Ectodermal cell (in vitro differentiated cells): ENCODE data around the gene IFITM1.
A peak's percentile ranks its signal among the peaks of the same experiment; 100 is the strongest.

Source experiments
- H3K27ac ChIP-seq: 2 replicates; pipeline ENCODE4 v1.7.0; 2013; ENCODE audit warnings: mild to moderate bottlenecking, low read depth, low read length; ENCODE audit not compliant: insufficient read depth, poor library complexity, severe bottlenecking
- H3K27me3 ChIP-seq: 2 replicates; pipeline ENCODE4 v1.7.0; 2013; ENCODE audit warnings: mild to moderate bottlenecking, low read length; ENCODE audit not compliant: insufficient read depth, control insufficient read depth, poor library complexity, severe bottlenecking
- H3K36me3 ChIP-seq: one replicate; pipeline ENCODE4 v1.7.0; 2013; ENCODE audit warnings: low read length; ENCODE audit not compliant: control insufficient read depth, insufficient read depth
- H3K4me1 ChIP-seq: one replicate; pipeline ENCODE4 v1.7.0; 2013; ENCODE audit warnings: low read length; ENCODE audit not compliant: control insufficient read depth, insufficient read depth
- H3K4me3 ChIP-seq: 2 replicates; pipeline ENCODE4 v1.7.0; 2013; ENCODE audit warnings: low read depth, low read length, control low read depth; ENCODE audit not compliant: insufficient read depth
- H3K9me3 ChIP-seq: 2 replicates; pipeline ENCODE4 v1.7.0; 2013; ENCODE audit warnings: mild to moderate bottlenecking, low read length, moderate library complexity; ENCODE audit not compliant: control insufficient read depth
- WGBS, 2 experiments: methylation state at CpG; one replicate each; pipeline ENCODE4 v1.1.7; 2013; ENCODE audit warnings: missing lambda C conversion rate in 2 of 2; 5-methylcytosine and 5-hydroxymethylcytosine counted together

IFITM1 gene

DNA sequence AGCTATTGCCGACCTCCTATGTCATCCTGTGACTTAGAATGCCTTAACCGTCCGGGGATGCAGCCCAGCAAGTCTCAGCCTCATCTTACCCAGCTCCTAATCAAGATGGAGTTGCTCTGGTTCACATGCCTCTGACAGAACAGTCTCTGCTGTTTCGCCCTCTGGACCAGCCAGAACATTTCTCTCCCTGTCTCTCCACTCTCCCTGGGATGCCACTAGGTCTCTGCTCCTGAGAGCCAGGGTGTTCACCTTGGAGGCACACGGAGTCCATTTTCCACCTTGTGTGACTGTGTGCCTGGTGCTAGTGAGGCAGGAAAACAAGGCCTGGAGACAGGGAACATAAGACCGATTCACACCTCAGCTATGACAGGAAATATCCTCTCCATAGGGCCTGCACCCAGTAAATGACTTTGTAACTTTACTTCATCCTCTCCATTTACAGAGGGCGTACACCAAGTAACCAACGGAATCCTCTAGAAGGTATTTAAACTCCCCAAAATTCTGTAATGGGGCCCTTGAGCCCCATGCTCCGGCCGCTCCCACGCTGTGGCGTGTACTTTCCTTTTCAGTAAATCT lies 38.7 kb downstream of the IFITM1 start:
- no peaks in the 10 kb centered on the region for H3K9me3 ChIP-seq
- 94 to 96% methylated on average over 12 of the region's 12 CpGs for WGBS, 2 experiments
- no peaks in the 10 kb centered on the region for H3K27me3 ChIP-seq
- H3K36me3 ChIP-seq = no peaks in the 10 kb centered on the region
- H3K4me1 ChIP-seq = peaks cover 8% of the 10 kb centered on the region
- H3K4me3 ChIP-seq = no peak overlapping the region
- no peak overlapping the region for H3K27ac ChIP-seq

DNA sequence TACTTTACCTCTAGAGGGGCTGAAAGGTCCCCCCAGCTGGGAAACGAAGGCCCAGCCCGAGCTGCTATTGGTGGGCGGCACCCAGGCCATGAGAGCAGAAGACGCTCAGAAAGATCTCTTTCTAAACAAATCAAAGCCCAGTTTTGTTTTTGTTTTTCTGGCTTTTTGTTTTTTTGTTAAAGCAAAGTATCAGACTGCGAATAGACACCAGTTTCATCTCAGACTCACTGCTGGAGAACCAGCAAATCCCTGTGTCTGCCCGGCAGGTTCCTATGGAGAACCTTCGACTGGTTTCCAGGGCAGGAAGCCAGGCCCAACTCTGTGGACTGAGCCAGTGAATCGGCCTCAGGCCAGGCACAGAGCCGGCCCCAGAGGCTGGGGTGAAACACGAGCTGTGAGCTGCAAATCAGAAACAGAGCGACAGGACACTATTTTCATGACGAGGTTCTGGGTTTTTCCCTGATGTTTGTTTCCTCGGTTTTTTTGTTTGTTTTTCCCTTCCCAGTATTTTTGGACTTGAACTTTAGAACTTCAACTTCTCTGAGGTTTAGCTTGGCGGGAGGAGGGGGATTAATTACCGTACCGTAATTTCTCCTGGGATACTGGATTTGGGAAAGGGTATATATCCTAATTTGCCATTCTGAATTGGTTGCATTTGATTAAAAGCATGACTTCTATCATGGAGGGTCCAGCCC lies 39.5 kb downstream of the IFITM1 start:
- H3K4me1 ChIP-seq = peaks cover 8% of the 10 kb centered on the region
- no peaks in the 10 kb centered on the region for H3K36me3 ChIP-seq
- H3K9me3 ChIP-seq = no peaks in the 10 kb centered on the region
- H3K4me3 ChIP-seq = no peak overlapping the region
- 63 to 65% methylated on average over 16 of the region's 16 CpGs for WGBS, 2 experiments
- no peaks in the 10 kb centered on the region for H3K27me3 ChIP-seq
- H3K27ac ChIP-seq = no peak overlapping the region

DNA sequence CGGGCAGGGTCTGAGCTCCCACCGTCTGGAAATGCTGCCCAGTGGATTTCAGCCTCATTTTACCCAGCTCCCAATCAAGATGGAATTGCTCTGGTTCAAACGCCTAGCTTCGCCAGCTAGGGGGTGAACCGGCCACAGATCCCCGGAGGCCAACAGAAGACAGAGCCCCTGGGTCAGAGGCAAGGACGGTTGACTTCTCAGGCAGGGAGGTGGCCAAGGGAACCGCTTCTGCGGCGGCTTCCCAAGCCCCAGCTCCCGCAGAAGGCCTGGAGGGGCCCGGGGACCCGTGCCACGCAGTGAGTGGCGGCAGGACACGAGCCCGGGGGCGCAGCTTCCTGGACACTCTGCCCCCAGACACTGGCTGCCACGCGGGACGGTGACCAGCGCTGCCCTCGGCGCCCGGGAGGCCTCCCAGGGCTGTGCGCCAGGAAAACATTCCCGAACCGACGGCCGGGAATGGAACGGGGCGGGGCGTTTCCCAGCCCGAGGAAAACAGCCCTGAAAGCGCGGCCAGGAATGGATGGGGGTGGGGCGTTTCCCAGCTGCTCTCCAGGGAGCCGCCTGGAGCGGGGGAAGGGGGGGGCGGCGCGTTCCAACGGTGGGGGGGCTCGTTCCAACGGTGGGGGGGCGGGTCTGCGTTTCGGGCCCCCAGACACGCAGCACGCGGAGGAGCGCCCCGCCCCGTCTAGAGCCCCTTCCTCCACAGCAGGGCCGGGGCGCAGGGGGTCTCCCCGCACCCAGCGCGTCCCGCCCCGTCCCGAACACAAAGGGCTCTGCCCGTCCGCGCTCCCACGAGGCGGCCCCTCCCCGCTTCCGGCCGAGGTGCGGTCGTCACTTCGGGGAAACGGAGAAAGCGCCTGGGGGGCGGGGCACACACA lies 42.0 kb downstream of the IFITM1 start:
- H3K27me3 ChIP-seq = no peaks in the 10 kb centered on the region
- peak overlapping the region; percentile 91 for H3K27ac ChIP-seq
- peaks cover 8% of the 10 kb centered on the region for H3K4me1 ChIP-seq
- H3K36me3 ChIP-seq = no peaks in the 10 kb centered on the region
- no peaks in the 10 kb centered on the region for H3K9me3 ChIP-seq
- peak overlapping the region; percentile 41 for H3K4me3 ChIP-seq
- WGBS, 2 experiments = 6% methylated on average over 72 to 73 of the region's 76 CpGs

DNA sequence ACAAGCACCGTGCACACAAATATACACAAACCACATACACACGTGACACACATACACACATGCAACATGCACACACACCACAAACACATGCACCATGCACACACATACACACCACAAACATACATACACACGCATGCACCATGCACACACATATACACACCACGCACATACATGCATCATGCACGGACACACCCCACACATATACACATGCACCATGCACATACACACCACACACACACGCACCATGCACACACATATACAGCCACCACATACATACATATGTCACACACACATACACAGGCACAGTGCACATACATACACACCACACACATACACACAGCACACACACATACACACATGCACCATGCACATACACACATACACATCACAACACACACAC lies 42.8 kb downstream of the IFITM1 start:
- H3K27ac ChIP-seq = no peak overlapping the region
- no peak overlapping the region for H3K4me3 ChIP-seq
- no peaks in the 10 kb centered on the region for H3K36me3 ChIP-seq
- H3K9me3 ChIP-seq = no peaks in the 10 kb centered on the region
- WGBS, 2 experiments = 75 to 77% methylated on average over 6 of the region's 6 CpGs
- peaks cover 8% of the 10 kb centered on the region for H3K4me1 ChIP-seq
- H3K27me3 ChIP-seq = no peaks in the 10 kb centered on the region

DNA sequence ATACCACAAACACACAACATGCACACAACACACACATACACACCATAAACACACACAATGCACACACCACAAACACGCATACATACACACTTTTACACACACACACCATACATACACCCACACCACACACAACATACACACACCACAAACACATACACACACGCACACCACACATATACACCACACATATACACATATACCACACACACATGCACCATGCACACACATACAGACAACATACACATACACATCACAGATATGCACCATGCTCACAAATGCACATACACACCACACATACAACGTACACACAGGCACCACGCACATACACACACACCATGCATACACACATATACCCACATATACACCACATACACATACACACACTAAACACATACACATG lies 43.7 kb downstream of the IFITM1 start:
- H3K36me3 ChIP-seq = no peaks in the 10 kb centered on the region
- WGBS, 2 experiments = 93% methylated on average over 4 of the region's 4 CpGs
- H3K4me1 ChIP-seq = peaks cover 8% of the 10 kb centered on the region
- no peaks in the 10 kb centered on the region for H3K9me3 ChIP-seq
- no peaks in the 10 kb centered on the region for H3K27me3 ChIP-seq
- H3K27ac ChIP-seq = no peak overlapping the region
- no peak overlapping the region for H3K4me3 ChIP-seq

DNA sequence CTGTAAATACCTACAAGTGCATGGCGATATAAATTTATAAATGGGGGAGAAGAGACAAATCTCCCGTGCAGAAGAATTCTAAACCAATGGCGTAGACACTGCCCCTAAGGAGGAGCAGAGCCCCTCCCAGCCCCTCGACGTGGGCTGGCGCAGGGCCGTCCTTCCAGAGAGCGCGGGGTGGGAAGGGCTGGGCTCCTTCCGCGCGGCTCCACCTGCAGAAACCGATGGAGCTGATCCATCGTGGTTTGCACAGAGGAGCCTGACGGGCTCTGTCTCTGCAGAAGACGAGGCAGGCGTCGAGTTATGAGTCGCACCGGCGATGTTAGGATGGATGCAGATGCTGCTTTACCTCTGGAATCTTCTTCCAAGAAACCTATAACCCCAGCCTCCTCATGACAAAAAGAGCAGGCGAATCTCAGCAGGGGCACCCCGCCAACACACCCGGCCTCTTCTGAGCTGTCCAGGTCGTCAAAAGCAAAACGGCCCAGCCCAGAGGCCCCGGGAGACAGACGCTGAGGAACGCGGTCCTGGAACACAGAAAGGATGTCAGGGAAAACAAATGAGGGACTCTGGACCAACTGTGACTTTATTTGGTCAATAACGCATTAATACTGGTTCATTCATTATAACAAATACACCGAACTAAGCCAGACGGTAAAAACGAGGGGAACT lies 44.4 kb downstream of the IFITM1 start:
- Histone ChIP-seq H3K4me3 (no peak overlapping the region), H3K4me1 (peaks cover 8% of the 10 kb centered on the region), H3K27ac (no peak overlapping the region), H3K27me3 (no peaks in the 10 kb centered on the region), H3K36me3 (no peaks in the 10 kb centered on the region), H3K9me3 (no peaks in the 10 kb centered on the region)
- 81 to 82% methylated on average over 34 of the region's 34 CpGs for WGBS, 2 experiments

DNA sequence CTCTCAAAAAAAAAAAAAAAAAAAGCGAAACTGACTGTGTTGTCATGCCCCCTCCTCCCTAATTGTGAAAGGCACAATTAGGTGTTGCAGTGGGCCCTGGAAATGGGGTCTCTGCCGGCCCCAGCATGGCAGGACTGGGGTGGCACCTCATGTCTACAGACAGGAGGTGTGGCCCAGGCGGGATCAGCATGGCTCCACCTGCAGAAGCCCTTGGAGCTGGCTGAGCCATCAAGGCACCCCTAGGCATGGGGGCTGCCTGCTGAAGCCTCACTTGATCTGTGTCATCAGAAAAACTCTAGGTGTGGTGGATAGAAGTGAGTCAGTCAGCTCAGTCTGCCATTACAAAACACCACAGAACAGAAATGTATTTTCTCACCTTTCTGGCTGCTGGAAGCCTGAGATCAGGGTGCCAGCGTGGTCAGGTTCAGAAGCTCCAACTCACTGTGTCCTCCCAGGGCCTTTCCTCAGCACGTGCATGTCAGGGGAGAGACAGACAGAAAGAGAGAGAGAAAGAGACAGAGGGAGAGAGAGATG lies 45.4 kb downstream of the IFITM1 start:
- no peak overlapping the region for H3K4me3 ChIP-seq
- WGBS, 2 experiments = 80 to 84% methylated on average over 4 to 5 of the region's 5 CpGs

DNA sequence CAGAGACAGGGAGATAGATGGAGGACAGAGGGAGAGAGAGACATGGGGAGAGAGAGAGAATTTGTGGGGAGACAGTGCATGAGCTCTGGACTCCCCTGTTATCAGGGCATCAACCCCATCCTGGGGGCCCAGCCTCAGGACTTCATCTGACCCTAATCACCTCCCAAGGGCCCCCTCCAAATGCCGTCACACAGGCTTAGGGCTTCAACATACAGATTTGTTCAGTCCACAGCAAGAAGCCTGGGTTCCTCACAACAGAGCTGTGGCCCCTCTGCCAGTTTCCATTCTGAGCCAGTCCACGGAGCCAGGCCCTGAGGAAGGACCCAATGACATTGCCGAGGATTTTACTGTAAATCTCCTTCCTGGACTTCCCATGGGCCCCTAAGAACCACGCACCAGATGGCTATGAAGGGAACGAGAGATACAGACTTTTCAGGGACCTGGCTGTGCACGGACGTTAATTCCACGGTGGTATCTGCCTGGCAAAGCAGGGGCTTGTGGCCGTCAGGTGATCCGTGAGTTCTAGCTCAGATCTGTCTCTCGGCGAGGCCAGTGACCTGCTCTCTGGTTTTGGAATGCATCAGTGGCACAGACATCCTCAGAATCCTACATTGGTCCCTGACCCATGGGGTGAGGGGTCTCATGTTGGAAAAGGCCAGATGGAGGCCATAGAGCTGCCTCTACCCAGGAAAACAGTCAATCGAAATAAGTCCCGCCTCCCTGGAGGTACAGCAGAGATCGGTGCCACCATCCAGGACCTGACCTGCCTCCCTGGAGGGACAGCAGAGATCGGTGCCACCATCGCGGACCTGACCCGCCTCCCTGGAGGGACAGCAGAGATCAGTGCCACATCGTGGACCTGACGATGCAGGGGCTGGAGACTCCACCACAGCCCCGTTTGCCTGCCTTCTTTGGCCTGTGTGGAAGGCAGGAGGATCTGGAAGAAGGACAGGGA lies 46.8 kb downstream of the IFITM1 start:
- no peak overlapping the region for H3K4me3 ChIP-seq
- H3K9me3 ChIP-seq = no peaks in the 10 kb centered on the region
- H3K27ac ChIP-seq = no peak overlapping the region
- H3K27me3 ChIP-seq = no peaks in the 10 kb centered on the region
- H3K4me1 ChIP-seq = peaks cover 2% of the 10 kb centered on the region
- 85 to 86% methylated on average over 22 of the region's 22 CpGs for WGBS, 2 experiments
- H3K36me3 ChIP-seq = no peaks in the 10 kb centered on the region

More for the DNA sequence above, 45.4 kb downstream of the IFITM1 start:
- no peak overlapping the region for H3K27ac ChIP-seq
- no peaks in the 10 kb centered on the region for H3K36me3 ChIP-seq
- no peaks in the 10 kb centered on the region for H3K9me3 ChIP-seq
- H3K4me1 ChIP-seq = peaks cover 8% of the 10 kb centered on the region
- H3K27me3 ChIP-seq = no peaks in the 10 kb centered on the region
